ENCODE results near the gene ARHGEF10L.

ARHGEF10L gene

GRCh38 chr1:17521946-17522612 lies 17.4 kb upstream of the ARHGEF10L start:
- no peaks in the 10 kb centered on the region for H3K27me3 ChIP-seq (replicated peaks; ENCODE audit: control insufficient read depth, insufficient read depth, low read length, poor library complexity, severe bottlenecking)
- no peaks in the 10 kb centered on the region for H3K4me1 ChIP-seq (ENCODE audit: control insufficient read depth, insufficient read depth, low read length, poor library complexity, severe bottlenecking)
- no peak for DNase-seq
- no peak overlapping the region for H3K27ac ChIP-seq (ENCODE audit: insufficient read depth, low read length, poor library complexity, severe bottlenecking)
- no peaks in the 10 kb centered on the region for H3K9me3 ChIP-seq (ENCODE audit: control insufficient read depth, low read length)
- H3K36me3 ChIP-seq (ENCODE audit: control insufficient read depth, insufficient read depth, low read length): no peaks in the 10 kb centered on the region
- H3K4me3 ChIP-seq (ENCODE audit: insufficient read depth, low read depth, low read length, poor library complexity, severe bottlenecking): no peak overlapping the region

- Histone ChIP-seq H3K27ac (ENCODE audit: insufficient read depth, low read length, poor library complexity, severe bottlenecking) (no peak overlapping the region), H3K4me3 (ENCODE audit: insufficient read depth, low read depth, low read length, poor library complexity, severe bottlenecking) (no peak overlapping the region)
These were observed 16.0 kb upstream of the ARHGEF10L start for GRCh38 chr1:17523321-17524041.

GRCh38 chr1:17524645-17525044 lies 14.9 kb upstream of the ARHGEF10L start:
- no peak for DNase-seq
- H3K9me3 ChIP-seq (ENCODE audit: control insufficient read depth, low read length): no peaks in the 10 kb centered on the region
- no peaks in the 10 kb centered on the region for H3K4me1 ChIP-seq (ENCODE audit: control insufficient read depth, insufficient read depth, low read length, poor library complexity, severe bottlenecking)
- H3K27ac ChIP-seq (ENCODE audit: insufficient read depth, low read length, poor library complexity, severe bottlenecking): no peak overlapping the region
- no peak overlapping the region for H3K4me3 ChIP-seq (ENCODE audit: insufficient read depth, low read depth, low read length, poor library complexity, severe bottlenecking)
- no peaks in the 10 kb centered on the region for H3K27me3 ChIP-seq (replicated peaks; ENCODE audit: control insufficient read depth, insufficient read depth, low read length, poor library complexity, severe bottlenecking)
- no peaks in the 10 kb centered on the region for H3K36me3 ChIP-seq (ENCODE audit: control insufficient read depth, insufficient read depth, low read length)

More at GRCh38 chr1:17523321-17524041, 16.0 kb upstream of the ARHGEF10L start:
- Histone ChIP-seq H3K27me3 (replicated peaks; ENCODE audit: control insufficient read depth, insufficient read depth, low read length, poor library complexity, severe bottlenecking) (no peaks in the 10 kb centered on the region), H3K9me3 (ENCODE audit: control insufficient read depth, low read length) (no peaks in the 10 kb centered on the region), H3K36me3 (ENCODE audit: control insufficient read depth, insufficient read depth, low read length) (no peaks in the 10 kb centered on the region), H3K4me1 (ENCODE audit: control insufficient read depth, insufficient read depth, low read length, poor library complexity, severe bottlenecking) (no peaks in the 10 kb centered on the region)
- no peak for DNase-seq

GRCh38 chr1:17525996-17526686 lies 13.4 kb upstream of the ARHGEF10L start:
- no peaks in the 10 kb centered on the region for H3K4me1 ChIP-seq (ENCODE audit: control insufficient read depth, insufficient read depth, low read length, poor library complexity, severe bottlenecking)
- no peak for DNase-seq
- H3K27ac ChIP-seq (ENCODE audit: insufficient read depth, low read length, poor library complexity, severe bottlenecking): no peak overlapping the region
- no peaks in the 10 kb centered on the region for H3K9me3 ChIP-seq (ENCODE audit: control insufficient read depth, low read length)
- H3K4me3 ChIP-seq (ENCODE audit: insufficient read depth, low read depth, low read length, poor library complexity, severe bottlenecking): no peak overlapping the region
- H3K27me3 ChIP-seq (replicated peaks; ENCODE audit: control insufficient read depth, insufficient read depth, low read length, poor library complexity, severe bottlenecking): no peaks in the 10 kb centered on the region
- no peaks in the 10 kb centered on the region for H3K36me3 ChIP-seq (ENCODE audit: control insufficient read depth, insufficient read depth, low read length)

- Histone ChIP-seq H3K9me3 (ENCODE audit: control insufficient read depth, low read length) (no peaks in the 10 kb centered on the region), H3K36me3 (ENCODE audit: control insufficient read depth, insufficient read depth, low read length) (no peaks in the 10 kb centered on the region), H3K4me1 (ENCODE audit: control insufficient read depth, insufficient read depth, low read length, poor library complexity, severe bottlenecking) (no peaks in the 10 kb centered on the region), H3K27ac (ENCODE audit: insufficient read depth, low read length, poor library complexity, severe bottlenecking) (no peak overlapping the region), H3K4me3 (ENCODE audit: insufficient read depth, low read depth, low read length, poor library complexity, severe bottlenecking) (no peak overlapping the region), H3K27me3 (replicated peaks; ENCODE audit: control insufficient read depth, insufficient read depth, low read length, poor library complexity, severe bottlenecking) (no peaks in the 10 kb centered on the region)
- DNase-seq: no peak
These were observed 12.2 kb upstream of the ARHGEF10L start for GRCh38 chr1:17527036-17527914.

GRCh38 chr1:17529381-17529780 lies 10.1 kb upstream of the ARHGEF10L start:
- no peaks in the 10 kb centered on the region for H3K4me1 ChIP-seq (ENCODE audit: control insufficient read depth, insufficient read depth, low read length, poor library complexity, severe bottlenecking)
- H3K9me3 ChIP-seq (ENCODE audit: control insufficient read depth, low read length): no peaks in the 10 kb centered on the region
- H3K4me3 ChIP-seq (ENCODE audit: insufficient read depth, low read depth, low read length, poor library complexity, severe bottlenecking): no peak overlapping the region
- H3K27ac ChIP-seq (ENCODE audit: insufficient read depth, low read length, poor library complexity, severe bottlenecking): no peak overlapping the region
- no peaks in the 10 kb centered on the region for H3K36me3 ChIP-seq (ENCODE audit: control insufficient read depth, insufficient read depth, low read length)
- no peak for DNase-seq
- H3K27me3 ChIP-seq (replicated peaks; ENCODE audit: control insufficient read depth, insufficient read depth, low read length, poor library complexity, severe bottlenecking): no peaks in the 10 kb centered on the region

- no peaks in the 10 kb centered on the region for H3K9me3 ChIP-seq (ENCODE audit: control insufficient read depth, low read length)
- no peaks in the 10 kb centered on the region for H3K4me1 ChIP-seq (ENCODE audit: control insufficient read depth, insufficient read depth, low read length, poor library complexity, severe bottlenecking)
- no peak for DNase-seq
- no peaks in the 10 kb centered on the region for H3K27me3 ChIP-seq (replicated peaks; ENCODE audit: control insufficient read depth, insufficient read depth, low read length, poor library complexity, severe bottlenecking)
- no peak overlapping the region for H3K4me3 ChIP-seq (ENCODE audit: insufficient read depth, low read depth, low read length, poor library complexity, severe bottlenecking)
- no peak overlapping the region for H3K27ac ChIP-seq (ENCODE audit: insufficient read depth, low read length, poor library complexity, severe bottlenecking)
- H3K36me3 ChIP-seq (ENCODE audit: control insufficient read depth, insufficient read depth, low read length): no peaks in the 10 kb centered on the region
These were observed 8.2 kb upstream of the ARHGEF10L start for GRCh38 chr1:17531343-17531681.

GRCh38 chr1:17531682-17532487 lies 7.6 kb upstream of the ARHGEF10L start:
- no peak overlapping the region for H3K27ac ChIP-seq (ENCODE audit: insufficient read depth, low read length, poor library complexity, severe bottlenecking)
- H3K27me3 ChIP-seq (replicated peaks; ENCODE audit: control insufficient read depth, insufficient read depth, low read length, poor library complexity, severe bottlenecking): no peaks in the 10 kb centered on the region
- no peaks in the 10 kb centered on the region for H3K4me1 ChIP-seq (ENCODE audit: control insufficient read depth, insufficient read depth, low read length, poor library complexity, severe bottlenecking)
- DNase-seq: no peak
- no peaks in the 10 kb centered on the region for H3K36me3 ChIP-seq (ENCODE audit: control insufficient read depth, insufficient read depth, low read length)
- H3K9me3 ChIP-seq (ENCODE audit: control insufficient read depth, low read length): no peaks in the 10 kb centered on the region
- no peak overlapping the region for H3K4me3 ChIP-seq (ENCODE audit: insufficient read depth, low read depth, low read length, poor library complexity, severe bottlenecking)

- Histone ChIP-seq H3K9me3 (ENCODE audit: control insufficient read depth, low read length) (no peaks in the 10 kb centered on the region), H3K4me1 (ENCODE audit: control insufficient read depth, insufficient read depth, low read length, poor library complexity, severe bottlenecking) (no peaks in the 10 kb centered on the region), H3K4me3 (ENCODE audit: insufficient read depth, low read depth, low read length, poor library complexity, severe bottlenecking) (no peak overlapping the region), H3K27me3 (replicated peaks; ENCODE audit: control insufficient read depth, insufficient read depth, low read length, poor library complexity, severe bottlenecking) (no peaks in the 10 kb centered on the region), H3K36me3 (ENCODE audit: control insufficient read depth, insufficient read depth, low read length) (no peaks in the 10 kb centered on the region), H3K27ac (ENCODE audit: insufficient read depth, low read length, poor library complexity, severe bottlenecking) (no peak overlapping the region)
- DNase-seq: no peak
These were observed 6.3 kb upstream of the ARHGEF10L start for GRCh38 chr1:17533201-17533600.
